Right lobe of liver (tissue), 6 donors: Measurements from ENCODE around the gene PPARA. TPM values are rescaled to one million over a fixed set of nuclear protein-coding genes. Genes with fewer than 3 reads are reported as not detected.
A peak's percentile ranks its signal among the peaks of the same experiment; 100 is the strongest.

Source experiments
- ATAC-seq, 4 donors: fragments of 200-7000 bp; cut with Tn5 transposase; one replicate each; pipeline ENCODE4 v1.9.1; 2020; ENCODE audit warnings: mild to moderate bottlenecking in 4 of 4, moderate library complexity in 4 of 4
- DNase-seq, 3 donors: peaks; one replicate each; pipeline ENCODE4 v3.0.0-alpha.2; 2020
- H3K27ac ChIP-seq, 3 donors: fragments of 200-600 bp; one replicate each; pipeline ENCODE4 v1.8.0; 2022
- H3K27me3 ChIP-seq, 2 donors: fragments of 200-600 bp; one replicate each; pipeline ENCODE4 v1.8.0; 2022
- H3K36me3 ChIP-seq, 4 donors: fragments of 200-600 bp; sonication (generic) in 1 of 4; one replicate each; pipeline versions ENCODE4 v1.5.1 to v1.8.0; 2017 to 2022; ENCODE audit warnings: control low read depth in 1 of 4
- H3K4me1 ChIP-seq, 4 donors: fragments of 200-600 bp; sonication (generic) in 1 of 4; one replicate each; pipeline versions ENCODE4 v1.5.1 to v1.8.0; 2017 to 2022; ENCODE audit warnings: control low read depth in 1 of 4
- H3K4me3 ChIP-seq, 3 donors: fragments of 200-600 bp; one replicate each; pipeline ENCODE4 v1.8.0; 2022
- H3K9me3 ChIP-seq, 4 donors: fragments of 200-600 bp; sonication (generic) in 1 of 4; one replicate each; pipeline versions ENCODE4 v1.5.1 to v1.8.0; 2017 to 2022; ENCODE audit warnings: control low read depth in 1 of 4
- CTCF ChIP-seq, 4 donors: fragments of 200-600 bp in 3 of 4; fragments of 450-650 bp in 1 of 4; IDR thresholded peaks; one replicate each; pipeline versions ENCODE4 v1.5.1 to v1.8.0; 2016 to 2022; ENCODE audit warnings: antibody characterized with exemption in 4 of 4, mild to moderate bottlenecking in 2 of 4
- POLR2A ChIP-seq: fragments of 450-650 bp; IDR thresholded peaks from one replicate; pipeline ENCODE4 v1.6.1; 2017; ENCODE audit warnings: antibody characterized with exemption, mild to moderate bottlenecking
- WGBS: methylation state at CpG from one replicate; pipeline ENCODE4 v1.1.6; 2018; ENCODE audit warnings: low coverage, low lambda C conversion rate; ENCODE audit not compliant: insufficient coverage; ENCODE audit errors: missing lambda C conversion rate; 5-methylcytosine and 5-hydroxymethylcytosine counted together
- intact Hi-C, 2 donors: fragments of 100-400 bp; cut with DNase I; formaldehyde crosslinking; loops; one replicate each; pipeline versions ENCODE4 v1.11.2 to v1.14.1; 2022
- total RNA-seq, 6 experiments: library from RNA; depleted of rRNA in 2 of 6; stranded (reverse); fragments of >200 nt in 2 of 6; fragmentation: NEBNext Ultra II Directional in 3 of 6; extraction: Animal tissue kit (Norgen Biotek cat#: 25700) in 3 of 6; gene quantifications; one replicate each; pipeline versions ENCODE4 v1.1.0 to v1.2.4, GENCODE V29; 2016 to 2023
- donor health status: DM: no; HTN: yes; CAD: no.
- donor health status: DM: no; HTN: no; CAD: no.
- donor health status: DM: no; HTN: no; CAD: no.
- donor health status: DM: no; HTN: yes; CAD: no.
- donor health status: DM: no; HTN: yes; CAD: no.

Gene PPARA
- total RNA-seq, 6 experiments from 2014 or later, result 64.4 to 152 (median 95.1) TPM

GRCh38 chr22:46125311-46125710, 25.0 kb upstream of the PPARA start:
- no peak for TF ChIP-seq POLR2A
- no peak for TF ChIP-seq CTCF (IDR thresholded peaks at IDR 0.05)
- no peaks in the 10 kb centered on the region for H3K27me3 ChIP-seq
- DNase-seq, result no peak
- ATAC-seq, result no peak
- H3K4me3 ChIP-seq, result no peak overlapping the region
- peaks cover 0 to 34% (median 16%) of the 10 kb centered on the region in 4 donors for H3K4me1 ChIP-seq
- WGBS, result 83% methylated on average over 2 of the region's 7 CpGs
- peak overlapping the region in 1 of 3 donors; percentile 72 for H3K27ac ChIP-seq
- intact Hi-C loops, result no loop called here
- no peaks in the 10 kb centered on the region for H3K9me3 ChIP-seq
- no peaks in the 10 kb centered on the region for H3K36me3 ChIP-seq

- H3K4me3 ChIP-seq, result no peak overlapping the region
- peak; percentile 46 to 72 (median 66) for ATAC-seq
- DNase-seq, result peak; percentile 79 to 95 (median 93)
- TF ChIP-seq POLR2A (no peak), CTCF (IDR thresholded peaks at IDR 0.05) (no peak)
- intact Hi-C loops, result no loop called here
- no peaks in the 10 kb centered on the region for H3K27me3 ChIP-seq
- no peaks in the 10 kb centered on the region for H3K36me3 ChIP-seq
- H3K9me3 ChIP-seq, result no peaks in the 10 kb centered on the region
- H3K27ac ChIP-seq, result peak overlapping the region in 2 of 3 donors; percentile 47 to 72
- H3K4me1 ChIP-seq, result peaks cover 0 to 37% (median 17%) of the 10 kb centered on the region in 4 donors
- 87% methylated on average over 3 of the region's 33 CpGs for WGBS
These were observed 24.2 kb upstream of the PPARA start for GRCh38 chr22:46125816-46126765.

GRCh38 chr22:46126853-46127385, 23.4 kb upstream of the PPARA start:
- no peak for ATAC-seq
- Histone ChIP-seq H3K36me3 (no peaks in the 10 kb centered on the region), H3K4me1 (peaks cover 0 to 42% (median 20%) of the 10 kb centered on the region in 4 donors), H3K9me3 (no peaks in the 10 kb centered on the region), H3K4me3 (no peak overlapping the region), H3K27ac (peak overlapping the region in 2 of 3 donors; percentile 30 to 72), H3K27me3 (no peaks in the 10 kb centered on the region)
- WGBS, result 90% methylated on average over 6 of the region's 13 CpGs
- no peak for TF ChIP-seq CTCF (IDR thresholded peaks at IDR 0.05)
- no peak for TF ChIP-seq POLR2A
- no peak for DNase-seq
- intact Hi-C loops, result no loop called here

GRCh38 chr22:46127556-46127955, 22.8 kb upstream of the PPARA start:
- Histone ChIP-seq H3K9me3 (no peaks in the 10 kb centered on the region), H3K4me3 (no peak overlapping the region), H3K27ac (peak overlapping the region in 1 of 3 donors; percentile 72), H3K27me3 (no peaks in the 10 kb centered on the region), H3K36me3 (no peaks in the 10 kb centered on the region), H3K4me1 (peaks cover 0 to 44% (median 21%) of the 10 kb centered on the region in 4 donors)
- TF ChIP-seq POLR2A, result no peak
- no peak for TF ChIP-seq CTCF (IDR thresholded peaks at IDR 0.05)
- no CpG with 5 or more reads among the region's 10 CpGs for WGBS
- no peak for DNase-seq
- no peak for ATAC-seq
- intact Hi-C loops, result no loop called here
